Keratinocyte (primary cell): Measurements from ENCODE around the gene SSX2IP.

Experiments used
- CTCF ChIP-seq, 3 experiments: IDR thresholded peaks in 1 of 3; conservative IDR thresholded peaks in 1 of 3; optimal IDR thresholded peaks in 1 of 3; 2 replicates in 2 of 3; 3 replicates in 1 of 3; pipeline versions ENCODE3 to v1.5.1; 2011; ENCODE audit warnings: low read length in 3 of 3, mild to moderate bottlenecking in 3 of 3, moderate library complexity in 2 of 3, control low read depth in 1 of 3, inconsistent platforms in 1 of 3; ENCODE audit not compliant: insufficient read depth in 2 of 3; ENCODE audit errors: extremely low read depth in 1 of 3
- EZH2 ChIP-seq: IDR thresholded peaks from one replicate; pipeline ENCODE4 v1.6.1; 2012; ENCODE audit warnings: inconsistent platforms, mild to moderate bottlenecking, low read length, moderate library complexity

DNA sequence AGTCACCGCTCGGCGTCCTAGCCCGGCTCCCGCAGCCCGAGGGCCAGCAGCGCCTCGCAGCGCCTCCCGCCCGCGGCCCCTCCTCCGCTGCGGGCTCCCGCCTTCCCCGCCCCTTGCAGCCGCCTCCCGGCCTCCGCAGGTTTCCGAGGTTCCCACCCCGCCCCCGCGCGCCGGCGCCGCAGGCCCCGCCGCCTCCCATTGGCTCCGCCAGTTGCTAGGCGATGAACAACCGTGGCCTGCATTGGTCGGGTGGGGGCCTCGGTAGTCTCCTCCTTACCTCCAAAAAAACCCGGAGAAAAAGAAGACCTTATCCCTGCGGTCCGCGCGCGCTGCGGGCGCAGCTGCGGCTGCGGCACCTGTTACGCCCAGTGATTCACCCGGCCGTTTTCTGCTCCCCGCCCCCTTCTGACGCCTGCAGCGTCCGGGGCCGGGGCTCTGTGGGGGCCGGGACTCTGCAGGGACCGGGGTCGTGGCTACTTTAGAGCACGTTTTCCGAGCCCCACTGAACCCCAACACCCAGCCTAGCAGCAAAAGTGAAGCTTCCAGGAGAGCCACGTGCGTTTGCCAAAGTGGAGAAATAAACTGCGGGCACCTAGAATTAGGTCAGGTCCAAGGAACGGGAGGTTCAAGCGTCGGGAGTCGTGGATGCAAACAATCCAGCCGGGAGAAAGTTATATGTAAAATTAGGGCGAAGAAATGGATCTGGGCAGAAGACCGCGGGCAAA lies at the start of gene SSX2IP:
- no peak for TF ChIP-seq CTCF (optimal IDR thresholded peaks at IDR 0.05 in 1 of 3, IDR thresholded peaks at IDR 0.05 in 1 of 3, conservative IDR thresholded peaks at IDR 0.05 in 1 of 3; ENCODE audit: extremely low read depth in 1 of 3, insufficient read depth in 2 of 3, low read length in 3 of 3)
- no peak for TF ChIP-seq EZH2
